SW480 (cell line): ENCODE results near the gene SULT1C3.

Experiments used
- DNase-seq: peaks from one replicate; pipeline ENCODE4 v3.0.0-alpha.2; 2016; ENCODE audit warnings: low spot score

The SULT1C3 gene

DNA sequence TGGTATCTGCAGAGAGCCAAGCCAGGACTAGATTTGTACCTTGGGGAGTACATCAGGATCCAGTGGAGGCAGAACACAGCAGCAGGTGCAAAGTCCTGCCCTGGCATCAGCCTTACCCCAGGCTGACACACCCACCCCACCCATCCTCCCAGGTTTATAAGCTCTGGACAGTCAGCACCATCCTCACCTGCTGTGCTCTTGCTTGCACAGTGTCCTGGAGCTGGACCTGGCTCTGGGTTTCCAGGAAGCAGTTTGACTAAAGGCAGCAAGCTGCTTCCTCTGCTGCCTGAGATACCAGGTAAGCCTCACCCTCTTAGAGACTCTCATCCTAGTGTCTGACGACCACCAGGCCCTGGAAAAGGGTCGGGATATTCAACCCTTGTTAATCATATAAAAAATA lies at the start of gene SULT1C3:
SULT1C3 (plus strand) TSS at position 183 of the 400 bp plus-strand sequence. CDS start 7,227 bp downstream, outside the sequence.
- peak; percentile 23 for DNase-seq

DNA sequence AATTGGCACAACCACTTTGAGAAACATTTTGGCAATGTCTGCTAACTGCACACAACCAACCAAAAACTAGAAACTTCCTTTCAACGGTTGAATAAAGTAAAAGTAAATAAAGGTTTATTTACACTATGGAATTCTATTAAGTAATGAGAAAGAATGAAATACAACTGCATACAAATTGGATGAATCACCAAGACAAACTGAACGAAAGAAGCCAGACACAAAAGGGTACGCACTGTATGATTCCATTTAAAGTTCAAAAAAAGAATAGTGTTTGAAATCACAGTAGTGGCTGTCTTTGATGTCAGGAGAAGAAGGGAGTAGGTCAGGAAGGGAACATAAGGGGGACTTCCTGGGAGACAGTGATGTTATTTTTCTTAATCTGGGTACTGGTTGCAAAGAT lies 46.5 kb upstream of the SULT1C3 start:
- no peak for DNase-seq

DNA sequence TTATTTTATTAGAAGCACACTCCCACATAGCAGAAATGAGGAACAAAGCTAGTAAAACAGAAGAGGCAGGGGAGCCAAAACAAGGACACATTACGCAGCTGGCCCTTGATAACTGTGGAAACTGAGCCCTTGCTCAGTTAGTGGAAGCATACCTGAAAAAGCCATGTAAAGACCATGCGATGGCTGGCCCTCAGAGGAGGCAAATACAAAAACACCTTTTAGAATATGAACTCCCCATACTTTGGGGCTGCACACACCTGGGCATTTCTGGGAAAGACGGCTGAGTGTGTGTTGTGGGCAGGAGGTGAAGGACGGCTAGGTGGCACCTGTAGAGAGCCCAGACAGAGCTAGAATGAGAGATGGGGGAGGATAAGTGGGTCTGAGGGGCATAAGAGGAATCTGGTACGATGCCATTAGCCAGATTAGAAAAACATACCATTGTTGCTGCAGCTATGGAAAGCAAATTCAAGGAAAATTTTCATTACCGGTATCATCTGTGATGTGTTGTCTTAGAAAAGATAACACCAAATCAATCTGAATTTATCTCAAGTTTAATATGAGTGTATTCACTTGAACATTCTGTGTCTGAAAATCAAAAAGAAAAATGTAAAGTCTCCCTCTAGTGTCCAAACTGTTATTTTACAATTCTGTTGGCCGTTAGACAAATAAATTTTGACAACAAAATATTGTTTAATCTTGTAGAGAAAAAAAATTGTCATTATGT lies 45.2 kb upstream of the SULT1C3 start:
- DNase-seq: peak; percentile 22

DNA sequence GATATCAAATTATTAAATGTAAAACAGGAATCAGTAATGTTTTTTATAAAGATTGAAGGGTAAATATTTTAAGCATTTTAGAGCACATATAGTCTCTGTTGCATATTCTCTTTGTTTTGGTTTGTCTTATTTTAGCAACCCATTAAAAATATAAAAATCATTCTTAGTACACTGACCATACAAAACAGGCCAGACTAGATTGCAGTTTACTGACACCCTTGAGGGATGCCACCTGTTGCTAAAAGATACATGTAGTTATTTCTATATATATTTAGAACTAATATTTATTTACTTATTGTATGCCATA lies 44.7 kb upstream of the SULT1C3 start:
- no peak for DNase-seq

DNA sequence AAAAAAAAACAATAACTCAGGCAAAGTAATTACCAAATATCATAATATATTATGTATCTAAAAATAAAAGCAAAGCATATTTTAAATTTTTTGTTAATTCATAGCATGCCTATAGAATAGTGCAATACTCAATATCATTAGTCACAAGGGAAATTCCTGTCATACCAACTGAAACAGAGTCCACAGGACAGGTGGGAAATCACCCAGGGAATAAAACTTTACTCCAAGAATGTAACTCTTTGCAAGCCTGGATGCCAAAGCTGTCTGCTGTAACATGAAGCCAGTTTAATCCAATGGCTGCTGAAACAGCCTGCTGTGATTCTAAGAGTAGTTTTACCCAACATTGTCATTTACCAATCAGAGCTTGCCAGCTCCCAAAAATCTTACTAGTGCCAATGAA lies 40.0 kb upstream of the SULT1C3 start:
- DNase-seq: no peak

- DNase-seq: no peak
These were observed 39.2 kb upstream of the SULT1C3 start for GRCh38 chr2:108200569-108200968.

- no peak for DNase-seq
These were observed 27.1 kb upstream of the SULT1C3 start for GRCh38 chr2:108212671-108213070.

GRCh38 chr2:108215794-108216211 lies 24.0 kb upstream of the SULT1C3 start:
- DNase-seq: peak; percentile 61

GRCh38 chr2:108217211-108217610 lies 22.6 kb upstream of the SULT1C3 start:
- DNase-seq: no peak

DNA sequence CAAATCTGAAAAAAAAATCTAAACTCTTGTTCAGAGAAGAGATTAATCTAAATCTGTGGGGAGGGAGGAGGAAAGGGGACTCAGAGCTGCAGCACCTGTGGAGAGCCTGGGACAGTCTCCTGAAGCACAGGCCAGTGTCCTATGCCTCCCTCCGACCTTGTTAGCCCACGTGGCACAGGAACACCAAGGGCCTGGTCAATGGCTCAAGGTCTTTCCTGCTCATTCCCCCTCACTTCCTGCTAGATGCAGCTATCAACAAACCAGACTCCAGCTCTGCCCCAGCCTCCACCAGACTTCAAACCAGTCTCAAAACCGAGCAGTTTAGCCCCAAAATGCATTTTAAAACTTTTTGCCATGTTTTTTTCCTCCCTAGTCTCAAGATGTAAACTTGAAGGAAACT lies 20.1 kb upstream of the SULT1C3 start:
- DNase-seq: no peak

DNA sequence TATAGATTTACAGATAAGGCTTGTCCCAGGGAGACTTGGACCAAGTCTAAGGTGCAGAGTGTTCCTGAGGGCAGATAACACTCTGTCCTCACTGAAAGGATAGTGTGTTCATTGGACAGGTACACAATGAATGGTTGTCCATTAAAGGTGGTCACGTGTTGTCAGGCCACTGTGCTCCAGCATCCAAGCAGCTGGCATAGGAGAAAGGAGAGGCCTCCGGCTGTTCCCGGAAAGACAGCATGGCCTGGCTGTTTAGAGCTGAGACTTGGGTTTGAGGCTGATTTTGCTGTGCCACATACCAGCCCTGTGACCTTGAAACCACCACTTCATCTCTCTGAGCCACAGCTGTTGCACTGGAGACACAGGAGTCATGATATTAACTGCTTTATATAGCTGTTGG lies 19.6 kb upstream of the SULT1C3 start:
- DNase-seq: no peak

GRCh38 chr2:108220942-108221541 lies 18.7 kb upstream of the SULT1C3 start:
- DNase-seq: no peak

- no peak for DNase-seq
These were observed 17.5 kb upstream of the SULT1C3 start for GRCh38 chr2:108222261-108222660.

- DNase-seq: no peak
These were observed 16.2 kb upstream of the SULT1C3 start for GRCh38 chr2:108223573-108223972.

DNA sequence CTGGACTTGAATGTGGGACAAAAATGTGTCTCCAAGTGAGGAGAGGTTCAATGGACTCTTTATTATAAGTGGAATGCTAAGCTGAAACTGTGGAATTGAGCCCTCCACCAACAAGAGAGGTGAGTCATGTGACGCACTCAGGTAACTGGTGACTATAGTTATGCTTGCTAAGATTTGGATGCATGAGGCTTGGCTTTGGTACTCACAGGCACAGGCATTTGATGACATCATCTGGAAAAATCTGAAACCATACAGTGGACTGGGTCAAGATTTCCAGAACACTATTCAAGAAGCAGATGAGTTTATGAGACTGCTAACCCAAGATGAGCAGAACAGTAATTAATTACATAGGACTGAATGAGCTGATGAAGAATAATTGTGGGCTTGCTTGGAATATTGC lies 15.7 kb upstream of the SULT1C3 start:
- no peak for DNase-seq

DNA sequence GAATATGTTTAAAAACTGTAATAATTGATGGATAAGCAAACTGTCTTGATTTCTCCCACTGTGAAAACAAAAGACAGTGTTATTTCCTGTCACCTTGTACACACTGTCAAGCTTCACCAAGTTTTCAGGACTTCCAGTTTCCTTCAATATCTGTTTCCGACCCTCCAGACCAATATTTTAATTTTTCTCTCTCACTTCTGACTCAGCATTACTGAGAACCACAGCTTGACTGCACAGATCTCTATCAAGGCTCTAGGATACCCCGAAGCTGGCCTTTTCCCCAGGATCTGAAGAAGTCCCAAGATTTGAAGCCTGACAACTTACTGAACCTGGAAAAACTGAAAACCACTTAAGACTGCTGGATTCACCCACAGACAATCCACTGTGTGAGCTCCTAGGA lies 13.2 kb upstream of the SULT1C3 start:
- no peak for DNase-seq

DNA sequence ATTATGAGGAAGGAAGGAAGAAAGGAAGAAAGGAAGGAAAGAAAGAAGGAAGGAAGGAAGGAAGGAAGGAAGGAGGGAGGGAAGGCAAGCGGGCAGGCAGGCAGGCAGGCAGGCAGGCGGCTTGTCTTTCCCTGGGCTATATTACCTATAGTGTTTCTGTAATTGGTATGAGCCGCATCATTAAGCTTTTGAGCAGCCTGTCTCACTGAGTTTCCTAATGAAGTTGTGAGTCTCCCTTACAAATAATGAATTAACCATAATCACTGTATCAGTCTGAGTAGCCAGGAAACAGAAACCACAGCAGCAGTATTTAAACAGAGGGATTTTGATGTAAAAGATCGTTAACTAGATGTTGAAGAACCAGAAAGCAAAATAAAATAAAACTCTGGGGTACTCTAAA lies 11.8 kb upstream of the SULT1C3 start:
- no peak for DNase-seq

DNA sequence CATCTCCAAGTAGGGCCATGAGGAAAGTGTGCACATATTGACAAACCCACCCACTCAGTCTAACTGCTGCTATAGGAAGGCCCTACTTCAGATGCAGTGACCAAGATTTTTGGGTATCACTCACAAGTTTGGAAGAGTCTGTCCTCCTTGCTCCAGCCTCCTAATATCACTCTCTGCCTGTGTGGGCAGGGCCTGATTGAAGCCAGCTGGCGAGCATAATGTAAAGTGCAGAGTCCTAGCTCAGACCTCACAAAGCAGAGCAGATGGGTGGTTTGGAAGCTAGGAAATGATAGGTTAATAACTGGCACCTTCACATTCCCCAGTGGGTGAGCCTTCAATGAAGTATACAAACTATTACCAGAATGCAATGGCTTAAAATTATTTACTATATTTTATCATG lies 11.2 kb upstream of the SULT1C3 start:
- DNase-seq: no peak

GRCh38 chr2:108229875-108230274 lies 9.9 kb upstream of the SULT1C3 start:
- DNase-seq: no peak

DNA sequence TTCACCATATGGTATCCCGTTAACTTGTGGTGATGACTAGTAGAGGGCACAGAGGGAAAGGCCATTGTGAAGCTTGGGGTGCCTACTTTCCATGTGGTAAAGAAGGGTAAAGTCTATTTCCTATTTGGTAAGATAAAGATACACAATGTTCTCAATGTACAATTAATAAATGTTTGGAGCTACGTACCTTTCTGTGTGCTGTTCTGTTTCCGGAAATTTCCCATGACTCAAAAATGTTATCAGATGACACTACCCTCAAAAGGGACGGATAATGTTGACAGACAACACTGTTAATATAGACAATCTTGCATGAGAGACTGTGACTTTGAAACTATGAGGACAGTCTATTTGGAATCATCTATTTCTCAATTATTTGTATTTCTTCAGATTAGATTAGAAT lies 4.2 kb upstream of the SULT1C3 start:
- no peak for DNase-seq

DNA sequence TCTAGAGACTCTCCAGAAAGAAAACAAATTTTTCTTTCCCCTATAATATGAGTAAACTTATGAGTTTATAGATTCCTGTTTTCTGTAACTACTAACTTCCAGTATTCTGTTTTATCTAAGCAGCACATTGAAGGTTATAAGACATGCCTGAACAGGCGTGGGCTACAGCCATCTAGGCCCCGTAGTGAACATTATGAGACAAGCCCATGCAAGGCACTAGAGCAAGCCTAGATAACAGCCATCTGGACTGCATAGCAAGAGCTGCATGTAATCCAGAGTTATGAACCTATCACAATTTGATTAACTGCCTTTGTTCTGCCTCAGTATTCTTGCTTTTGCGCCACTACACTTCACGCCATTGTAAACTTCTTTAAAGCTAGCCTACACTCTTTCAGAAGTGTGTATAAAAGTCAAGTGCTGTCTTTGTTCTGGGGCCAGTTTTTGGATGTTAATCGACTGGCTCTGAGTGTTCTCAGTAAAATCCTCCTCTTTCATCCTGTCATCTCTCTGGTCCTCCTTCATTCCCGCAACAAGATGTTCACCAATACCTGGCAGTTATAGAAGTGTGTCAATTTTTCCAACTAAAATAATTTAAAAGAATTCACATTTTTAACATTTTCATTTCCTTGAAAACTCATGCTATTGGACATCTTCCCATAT lies 3.0 kb upstream of the SULT1C3 start:
- DNase-seq: no peak

- no peak for DNase-seq
These were observed 1.2 kb downstream of the SULT1C3 start for GRCh38 chr2:108240966-108241365.

DNA sequence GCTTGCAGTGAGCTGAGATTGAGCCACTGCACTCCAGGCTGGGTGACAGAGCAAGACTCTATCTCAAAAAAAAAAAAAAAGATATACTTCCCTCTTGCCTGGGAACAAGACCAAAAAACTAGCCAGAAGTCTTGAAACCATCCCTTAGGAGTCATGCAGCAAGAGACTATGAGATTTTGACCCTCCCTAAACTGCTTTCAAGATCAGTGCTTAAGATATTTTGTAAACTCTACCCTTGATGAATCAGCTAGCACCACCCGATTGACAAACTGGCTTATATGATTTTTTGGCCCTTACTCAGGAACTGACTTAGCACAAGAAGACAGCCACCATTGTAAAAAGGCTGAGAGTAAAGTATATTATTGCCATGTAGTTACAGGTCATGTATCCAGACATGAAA lies 3.8 kb downstream of the SULT1C3 start:
- DNase-seq: no peak
